ENCODE results near the gene GPSM1. TPM values are rescaled to one million over a fixed set of nuclear protein-coding genes. Genes with fewer than 3 reads are reported as not detected.

The GPSM1 gene
- total and polyA plus RNA-seq, 3 donors from 2014 or later = 33.5 to 101 (median 84.4) TPM

GRCh38 chr9:136309101-136309801 is 18.1 kb upstream of the GPSM1 start:
- no peak overlapping the region for H3K27ac ChIP-seq
- no peak overlapping the region for H3K4me3 ChIP-seq
- no peaks in the 10 kb centered on the region for H3K27me3 ChIP-seq
- no peaks in the 10 kb centered on the region for H3K9me3 ChIP-seq
- intact Hi-C loops (cut with DNase I; ENCODE audit: low total_unique reads) = no loop called here
- TF ChIP-seq POLR2A (IDR thresholded peaks at IDR 0.05) (no peak), CTCF (IDR thresholded peaks at IDR 0.05) (no peak)
- no peaks in the 10 kb centered on the region for H3K36me3 ChIP-seq (ENCODE audit: low read depth, missing control alignments)
- no peaks in the 10 kb centered on the region for H3K4me1 ChIP-seq
- 72 to 73% methylated on average over 11 to 22 of the region's 22 CpGs for WGBS, 2 donors
- no peak for DNase-seq

GRCh38 chr9:136309806-136310220 is 17.5 kb upstream of the GPSM1 start:
- H3K27me3 ChIP-seq = no peaks in the 10 kb centered on the region
- no peaks in the 10 kb centered on the region for H3K9me3 ChIP-seq
- no peak overlapping the region for H3K27ac ChIP-seq
- no peak overlapping the region for H3K4me3 ChIP-seq
- intact Hi-C loops (cut with DNase I; ENCODE audit: low total_unique reads) = no loop called here
- no peaks in the 10 kb centered on the region for H3K36me3 ChIP-seq (ENCODE audit: low read depth, missing control alignments)
- 91 to 92% methylated on average over 5 of the region's 5 CpGs for WGBS, 2 donors
- H3K4me1 ChIP-seq = no peaks in the 10 kb centered on the region
- DNase-seq = no peak
- TF ChIP-seq CTCF (IDR thresholded peaks at IDR 0.05) (no peak), POLR2A (IDR thresholded peaks at IDR 0.05) (no peak)

- no peaks in the 10 kb centered on the region for H3K4me1 ChIP-seq
- H3K27ac ChIP-seq = no peak overlapping the region
- intact Hi-C loops (cut with DNase I; ENCODE audit: low total_unique reads) = no loop called here
- H3K36me3 ChIP-seq (ENCODE audit: low read depth, missing control alignments) = no peaks in the 10 kb centered on the region
- no peaks in the 10 kb centered on the region for H3K27me3 ChIP-seq
- WGBS, 2 donors = 58 to 74% methylated on average over 8 to 28 of the region's 28 CpGs
- TF ChIP-seq CTCF (IDR thresholded peaks at IDR 0.05) = no peak
- no peak for TF ChIP-seq POLR2A (IDR thresholded peaks at IDR 0.05)
- H3K4me3 ChIP-seq = no peak overlapping the region
- H3K9me3 ChIP-seq = no peaks in the 10 kb centered on the region
- DNase-seq = no peak
Measured at GRCh38 chr9:136310273-136311030, 16.9 kb upstream of the GPSM1 start.

- Histone ChIP-seq H3K27ac (no peak overlapping the region), H3K4me3 (no peak overlapping the region), H3K9me3 (no peaks in the 10 kb centered on the region), H3K27me3 (no peaks in the 10 kb centered on the region), H3K4me1 (no peaks in the 10 kb centered on the region), H3K36me3 (ENCODE audit: low read depth, missing control alignments) (no peaks in the 10 kb centered on the region)
- DNase-seq = no peak
- WGBS, 2 donors = 78 to 100% methylated on average over 1 to 14 of the region's 23 CpGs
- intact Hi-C loops (cut with DNase I; ENCODE audit: low total_unique reads) = no loop called here
- TF ChIP-seq POLR2A (IDR thresholded peaks at IDR 0.05) (no peak), CTCF (IDR thresholded peaks at IDR 0.05) (no peak)
Measured at GRCh38 chr9:136311051-136312008, 16.0 kb upstream of the GPSM1 start.
